Measurements from ENCODE around the gene SLC44A5.
"Not testable (repeated sequence)": the region's sequence is repeated elsewhere in the genome, so short reads cannot be mapped to it uniquely, and the experiment has no call there.

SLC44A5 gene

DNA sequence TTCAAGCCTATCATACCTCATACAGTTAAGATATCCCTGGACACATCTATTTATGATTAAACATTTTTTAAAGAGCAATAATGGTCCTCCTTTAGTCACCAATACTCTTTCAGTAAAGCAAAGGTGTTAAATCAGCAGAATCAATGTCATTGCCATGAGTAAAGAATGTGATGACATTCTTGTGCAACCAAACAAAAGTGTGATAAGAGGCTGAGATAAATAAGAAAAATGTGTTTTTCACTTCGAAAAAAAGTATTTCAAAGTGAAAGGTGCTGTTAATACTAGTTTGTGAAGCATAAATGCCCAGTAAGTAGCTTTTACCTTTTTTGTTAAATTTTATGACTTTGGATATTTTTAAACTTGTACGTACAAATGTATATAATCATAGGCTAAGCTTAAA lies 8.4 kb downstream of the SLC44A5 start:
- Histone ChIP-seq H3K36me3 (no peaks in the 10 kb centered on the region), H3K4me1 (ENCODE audit: control insufficient read depth in 1 of 2, insufficient read depth in 1 of 2, low read depth in 1 of 2, low read length in 1 of 2) (no peaks in the 10 kb centered on the region), H3K4me3 (ENCODE audit: low read depth in 1 of 2, low read length in 1 of 2) (no peak overlapping the region), H3K27me3 (no peaks in the 10 kb centered on the region), H3K9me3 (no peaks in the 10 kb centered on the region), H3K27ac (no peak overlapping the region)
- TF ChIP-seq, protein P1, sequence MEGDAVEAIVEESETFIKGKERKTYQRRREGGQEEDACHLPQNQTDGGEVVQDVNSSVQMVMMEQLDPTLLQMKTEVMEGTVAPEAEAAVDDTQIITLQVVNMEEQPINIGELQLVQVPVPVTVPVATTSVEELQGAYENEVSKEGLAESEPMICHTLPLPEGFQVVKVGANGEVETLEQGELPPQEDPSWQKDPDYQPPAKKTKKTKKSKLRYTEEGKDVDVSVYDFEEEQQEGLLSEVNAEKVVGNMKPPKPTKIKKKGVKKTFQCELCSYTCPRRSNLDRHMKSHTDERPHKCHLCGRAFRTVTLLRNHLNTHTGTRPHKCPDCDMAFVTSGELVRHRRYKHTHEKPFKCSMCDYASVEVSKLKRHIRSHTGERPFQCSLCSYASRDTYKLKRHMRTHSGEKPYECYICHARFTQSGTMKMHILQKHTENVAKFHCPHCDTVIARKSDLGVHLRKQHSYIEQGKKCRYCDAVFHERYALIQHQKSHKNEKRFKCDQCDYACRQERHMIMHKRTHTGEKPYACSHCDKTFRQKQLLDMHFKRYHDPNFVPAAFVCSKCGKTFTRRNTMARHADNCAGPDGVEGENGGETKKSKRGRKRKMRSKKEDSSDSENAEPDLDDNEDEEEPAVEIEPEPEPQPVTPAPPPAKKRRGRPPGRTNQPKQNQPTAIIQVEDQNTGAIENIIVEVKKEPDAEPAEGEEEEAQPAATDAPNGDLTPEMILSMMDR (IDR thresholded peaks at IDR 0.05) = no peak

DNA sequence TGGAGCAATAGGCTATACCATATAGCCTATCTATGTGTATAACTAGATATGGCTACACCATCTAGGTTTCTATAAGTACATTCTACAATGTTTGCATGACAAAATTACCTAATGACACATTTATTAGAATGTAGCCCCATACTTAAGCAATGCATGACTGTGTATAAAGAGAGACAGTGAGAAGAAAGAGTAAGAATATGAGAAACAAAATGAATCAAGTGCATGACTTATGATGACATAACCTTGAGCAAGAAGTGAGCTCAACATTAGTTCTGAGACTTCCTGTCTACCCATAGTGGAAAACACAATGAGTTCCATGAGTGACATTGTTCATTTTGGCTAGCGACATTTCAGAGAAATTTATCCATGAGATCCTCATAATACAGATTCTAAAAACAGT lies 10.1 kb downstream of the SLC44A5 start:
- TF ChIP-seq, protein P1 (IDR thresholded peaks at IDR 0.05) = no peak

DNA sequence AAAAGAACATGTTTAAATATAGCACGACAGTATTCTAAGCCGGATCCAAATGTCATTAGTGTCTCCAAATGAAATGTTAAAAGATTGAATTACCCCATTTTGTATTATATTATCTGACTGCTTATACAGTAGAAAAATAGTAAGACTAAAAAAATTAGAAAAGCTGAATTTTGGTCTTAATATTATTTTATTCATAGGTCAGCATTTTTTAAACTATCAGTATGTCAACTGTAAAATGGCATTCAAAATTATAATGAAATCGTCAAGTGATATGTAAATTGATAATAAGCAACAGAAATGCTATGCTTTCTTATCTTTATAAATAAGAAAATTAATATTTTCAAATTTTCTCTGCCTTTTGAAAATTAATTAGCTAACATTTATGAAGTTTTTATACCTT lies 16.6 kb downstream of the SLC44A5 start:
- H3K27ac ChIP-seq = no peak overlapping the region

More for the DNA sequence above, 10.1 kb downstream of the SLC44A5 start:
- Histone ChIP-seq H3K36me3 (no peaks in the 10 kb centered on the region), H3K27me3 (no peaks in the 10 kb centered on the region), H3K4me3 (ENCODE audit: low read depth in 1 of 2, low read length in 1 of 2) (no peak overlapping the region), H3K4me1 (ENCODE audit: control insufficient read depth in 1 of 2, insufficient read depth in 1 of 2, low read depth in 1 of 2, low read length in 1 of 2) (no peaks in the 10 kb centered on the region), H3K27ac (no peak overlapping the region), H3K9me3 (no peaks in the 10 kb centered on the region)

DNA sequence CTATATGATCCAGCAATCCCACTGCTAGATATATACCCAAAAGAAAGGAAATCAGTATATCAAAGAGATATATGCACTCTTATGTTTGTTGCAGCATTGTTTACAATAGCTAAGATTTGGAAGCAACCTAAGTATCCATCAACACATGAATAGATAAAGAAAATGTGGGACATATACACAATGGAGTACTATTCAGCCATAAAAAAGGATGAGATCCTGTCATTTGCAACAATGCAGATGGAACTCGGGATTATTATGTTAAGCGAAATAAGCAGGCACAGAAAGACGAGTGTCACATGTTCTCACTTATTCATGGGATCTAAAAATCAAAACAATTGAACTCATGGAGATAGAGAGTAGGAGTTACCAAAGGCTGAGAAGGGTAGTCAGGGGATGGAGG lies 17.5 kb downstream of the SLC44A5 start:
- H3K27me3 ChIP-seq; H3K9me3 ChIP-seq; H3K4me3 ChIP-seq (ENCODE audit: low read depth in 1 of 2, low read length in 1 of 2); H3K4me1 ChIP-seq (ENCODE audit: control insufficient read depth in 1 of 2, insufficient read depth in 1 of 2, low read depth in 1 of 2, low read length in 1 of 2); H3K36me3 ChIP-seq; H3K27ac ChIP-seq: not testable (repeated sequence)

More for the DNA sequence above, 16.6 kb downstream of the SLC44A5 start:
- TF ChIP-seq, protein P1 (IDR thresholded peaks at IDR 0.05) = no peak
- Histone ChIP-seq H3K4me1 (ENCODE audit: control insufficient read depth in 1 of 2, insufficient read depth in 1 of 2, low read depth in 1 of 2, low read length in 1 of 2) (no peaks in the 10 kb centered on the region), H3K4me3 (ENCODE audit: low read depth in 1 of 2, low read length in 1 of 2) (no peak overlapping the region), H3K9me3 (no peaks in the 10 kb centered on the region), H3K27me3 (no peaks in the 10 kb centered on the region), H3K36me3 (no peaks in the 10 kb centered on the region)

DNA sequence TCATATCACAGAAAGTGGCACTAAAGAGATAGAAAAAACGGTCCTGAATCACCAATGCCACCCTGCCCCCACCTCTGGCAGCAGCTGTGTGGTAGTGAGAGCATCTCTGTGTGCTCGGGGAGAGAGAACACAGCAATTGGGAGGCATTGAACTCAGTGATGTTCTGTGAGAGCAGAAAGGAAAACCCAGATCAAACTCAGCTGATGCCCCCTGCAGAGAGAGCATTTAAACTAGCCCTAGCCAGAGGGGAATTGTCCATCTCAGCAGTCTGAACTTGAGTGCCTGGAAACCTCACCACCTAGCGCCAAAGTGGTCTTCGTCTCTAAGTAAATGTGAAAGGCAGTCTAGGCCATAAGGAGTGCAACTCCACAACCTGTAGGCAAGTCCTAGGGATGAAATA lies 21.3 kb downstream of the SLC44A5 start:
- H3K9me3 ChIP-seq = no peaks in the 10 kb centered on the region
- no peaks in the 10 kb centered on the region for H3K27me3 ChIP-seq
- H3K4me3 ChIP-seq (ENCODE audit: low read depth in 1 of 2, low read length in 1 of 2) = no peak overlapping the region
- no peaks in the 10 kb centered on the region for H3K36me3 ChIP-seq
- TF ChIP-seq, protein P1 (IDR thresholded peaks at IDR 0.05) = no peak
- H3K27ac ChIP-seq = no peak overlapping the region
- H3K4me1 ChIP-seq (ENCODE audit: control insufficient read depth in 1 of 2, insufficient read depth in 1 of 2, low read depth in 1 of 2, low read length in 1 of 2) = no peaks in the 10 kb centered on the region

DNA sequence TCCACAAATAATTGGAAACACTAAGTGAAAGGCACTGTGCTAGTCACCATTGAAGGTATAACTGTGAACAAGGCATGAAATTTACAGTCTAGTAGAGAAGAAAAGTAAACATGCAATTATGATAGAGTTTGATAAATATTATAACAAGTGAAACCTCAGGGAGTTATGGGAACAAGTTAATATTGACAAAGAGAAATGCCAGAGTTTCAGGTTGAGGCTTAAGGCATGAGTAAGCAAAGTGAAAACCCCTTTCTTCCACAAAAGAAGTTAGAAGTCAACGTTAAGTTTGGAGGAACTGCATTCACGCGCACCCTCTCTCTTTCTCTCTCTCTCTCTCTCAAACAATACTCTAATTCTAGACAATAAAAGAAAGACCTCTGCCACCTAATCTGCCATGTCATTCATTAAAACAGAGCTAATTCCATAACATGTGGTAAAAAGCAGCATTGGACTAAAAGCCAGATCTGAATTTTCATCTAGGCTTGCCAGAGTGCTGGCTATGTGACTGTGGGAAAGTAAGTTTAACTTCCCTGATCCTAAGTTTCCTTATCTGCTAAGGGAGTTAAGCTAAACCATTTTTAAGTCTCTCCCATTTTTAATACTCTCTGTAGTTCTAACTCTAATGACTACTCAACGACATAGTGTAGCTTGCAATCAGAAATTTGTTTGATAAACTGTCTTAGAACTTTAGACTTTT lies 22.0 kb downstream of the SLC44A5 start:
- no peaks in the 10 kb centered on the region for H3K27me3 ChIP-seq
- TF ChIP-seq, protein P1 (IDR thresholded peaks at IDR 0.05) = no peak
- no peak overlapping the region for H3K4me3 ChIP-seq (ENCODE audit: low read depth in 1 of 2, low read length in 1 of 2)
- no peaks in the 10 kb centered on the region for H3K36me3 ChIP-seq
- H3K27ac ChIP-seq = no peak overlapping the region
- no peaks in the 10 kb centered on the region for H3K9me3 ChIP-seq
- no peaks in the 10 kb centered on the region for H3K4me1 ChIP-seq (ENCODE audit: control insufficient read depth in 1 of 2, insufficient read depth in 1 of 2, low read depth in 1 of 2, low read length in 1 of 2)

All from neutrophil (primary cell).